Activated CD4-positive, alpha-beta T cell treated with anti-CD3 and anti-CD28 coated beads for 48 hours (primary cell): ENCODE measurements around the gene SCTR.

Experiments used
- DNase-seq: peaks from one replicate; pipeline ENCODE4 v3.0.0-alpha.2; 2020

The SCTR gene

GRCh38 chr2:119486886-119487285 is 37.4 kb downstream of the SCTR start:
- DNase-seq: no peak

DNA sequence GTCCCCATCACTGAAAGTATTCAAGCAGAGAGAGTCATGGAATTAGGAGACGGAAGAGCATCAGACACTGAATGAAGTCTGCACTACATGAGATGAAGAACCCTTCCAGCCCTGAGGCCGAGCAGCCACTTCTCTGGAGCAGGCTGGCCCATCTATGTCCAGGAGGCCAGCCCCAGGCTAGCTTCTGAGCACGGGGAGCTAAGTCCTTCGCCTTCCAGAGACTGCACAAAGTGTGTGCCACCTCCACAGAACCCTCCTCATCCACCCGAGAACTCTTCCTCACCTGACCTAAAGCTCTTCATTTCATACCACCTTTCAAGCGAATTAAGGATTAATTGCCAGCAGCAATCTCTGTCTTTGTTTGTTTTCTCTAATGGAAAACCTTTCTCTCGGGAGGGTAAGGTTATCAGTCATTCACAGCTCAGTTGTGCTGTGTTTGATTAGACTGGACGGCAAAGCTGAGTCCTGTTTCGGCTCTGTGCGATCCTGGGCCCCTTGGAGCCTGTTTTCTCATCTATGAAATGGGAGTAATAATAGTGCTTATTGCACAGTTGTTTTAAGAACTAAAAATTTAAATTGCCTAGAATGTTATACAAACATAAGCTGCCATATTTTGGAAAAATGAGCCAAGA is 38.0 kb downstream of the SCTR start:
- DNase-seq: no peak

GRCh38 chr2:119485336-119486110 is 38.8 kb downstream of the SCTR start:
- no peak for DNase-seq

DNA sequence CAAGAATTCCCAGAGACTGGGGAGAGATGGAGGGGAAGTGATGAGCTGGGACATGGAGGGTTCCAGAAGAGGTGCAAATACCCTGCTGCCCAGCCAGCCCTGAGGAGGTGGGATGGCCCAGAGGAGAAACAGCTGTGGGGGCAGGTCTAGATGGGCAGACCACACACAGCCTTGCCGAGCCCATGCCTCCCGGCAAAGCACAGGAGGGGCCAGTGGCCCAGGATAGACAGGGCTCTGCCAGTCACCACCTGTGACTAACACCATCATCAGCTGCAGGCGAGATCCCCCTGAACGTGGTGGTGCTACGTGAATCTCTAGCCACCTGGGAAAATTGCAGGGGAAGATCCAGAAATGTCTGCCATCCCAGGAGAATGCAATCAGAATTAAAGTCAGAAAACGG is 39.4 kb downstream of the SCTR start:
- no peak for DNase-seq

DNA sequence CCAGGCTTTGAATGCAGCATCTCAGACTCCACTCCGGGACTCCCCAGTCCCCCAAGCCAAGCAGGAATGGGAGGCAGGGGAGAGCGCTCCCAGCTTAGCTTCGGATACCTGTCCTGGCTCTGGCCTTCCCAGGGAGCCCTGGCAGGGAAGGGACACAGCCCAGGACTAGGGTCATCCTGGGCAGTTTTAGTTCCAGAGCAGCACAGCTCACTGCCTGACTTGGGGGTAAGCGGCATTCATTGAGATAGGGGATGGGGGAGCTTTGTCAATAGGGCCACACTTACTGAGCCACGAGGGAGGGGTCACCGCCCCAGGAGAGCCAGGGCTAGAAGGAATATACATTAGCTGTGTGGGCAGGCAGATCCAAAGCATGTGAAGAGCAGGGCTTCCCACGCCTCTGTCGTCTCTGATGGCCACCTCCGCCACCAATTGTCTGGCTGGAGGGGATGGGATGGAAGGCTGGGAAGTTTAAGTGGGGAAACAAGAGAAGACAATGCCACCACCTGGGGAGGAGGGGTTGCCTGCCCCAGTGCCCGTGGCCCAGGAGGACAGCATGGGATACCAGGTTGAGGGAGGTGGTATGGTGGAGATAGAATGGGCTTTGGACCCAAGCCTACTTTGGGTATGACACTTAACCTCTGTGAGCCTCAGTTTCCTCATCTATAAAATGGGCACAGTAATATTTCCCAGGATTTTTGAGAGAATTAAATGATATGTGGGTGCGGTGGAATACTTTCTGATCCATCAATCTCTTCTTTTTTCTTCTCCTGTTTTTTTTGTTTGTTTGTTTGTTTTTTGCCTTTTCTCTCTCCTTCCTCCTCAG is 40.2 kb downstream of the SCTR start:
- DNase-seq: no peak

DNA sequence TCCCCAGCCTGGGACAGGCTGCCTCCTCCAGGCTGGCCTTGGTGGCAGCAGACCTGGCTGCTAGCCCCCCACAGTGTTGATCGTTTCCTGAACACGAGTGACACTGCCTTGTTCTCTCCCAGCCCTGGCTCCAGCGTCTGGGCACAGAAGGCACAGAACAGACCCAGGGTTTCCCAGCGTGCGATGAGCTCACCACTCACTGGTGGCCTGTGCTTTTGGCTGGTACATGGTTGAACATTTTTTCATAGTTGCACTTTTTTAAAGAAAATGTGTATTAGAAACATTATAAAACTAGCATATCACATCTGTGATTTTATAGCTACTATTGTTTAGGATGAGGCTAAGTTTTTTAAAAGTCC is 40.9 kb downstream of the SCTR start:
- no peak for DNase-seq

GRCh38 chr2:119482481-119483394 is 41.5 kb downstream of the SCTR start:
- DNase-seq: no peak

- DNase-seq: no peak
These were observed 42.5 kb downstream of the SCTR start for GRCh38 chr2:119481501-119482455.

DNA sequence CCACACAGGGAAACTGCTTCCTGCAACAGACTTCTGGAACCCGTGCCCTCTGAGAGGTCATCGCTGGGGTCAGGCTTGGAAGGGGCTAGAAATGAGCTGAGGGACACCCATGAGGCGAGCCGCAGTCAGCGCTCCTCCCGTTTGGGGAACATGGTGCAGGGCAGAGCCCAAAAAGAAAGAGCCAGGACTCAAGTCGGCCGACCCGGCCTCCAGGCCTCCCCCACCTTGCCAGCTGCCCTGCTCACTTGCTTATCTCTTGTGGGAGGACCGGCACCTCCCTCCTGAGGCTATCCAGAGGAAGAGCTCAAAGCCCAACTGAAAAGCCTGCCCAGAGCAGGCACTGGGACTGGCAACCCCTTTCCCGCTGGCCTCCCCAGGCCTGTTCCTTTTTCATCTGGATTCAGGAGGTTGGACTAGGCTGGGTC is 43.6 kb downstream of the SCTR start:
- no peak for DNase-seq

DNA sequence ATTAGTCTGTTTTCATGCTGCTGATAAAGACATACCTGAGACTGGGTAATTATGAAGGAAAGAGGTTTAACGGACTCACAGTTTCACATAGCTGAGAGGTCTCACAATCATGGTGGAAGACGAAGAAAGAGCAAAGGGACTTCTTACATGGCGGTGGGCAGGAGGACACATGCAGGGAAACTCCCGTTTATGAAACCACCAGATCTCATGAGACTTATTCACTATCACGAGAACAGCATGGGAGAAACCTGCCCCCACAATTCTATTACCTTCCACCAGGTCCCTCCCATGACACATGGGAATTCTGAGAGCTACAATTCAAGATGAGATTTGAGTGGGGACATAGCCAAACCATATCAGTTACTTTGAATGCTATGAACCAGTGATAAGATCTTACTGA is 44.1 kb downstream of the SCTR start:
- DNase-seq: no peak

DNA sequence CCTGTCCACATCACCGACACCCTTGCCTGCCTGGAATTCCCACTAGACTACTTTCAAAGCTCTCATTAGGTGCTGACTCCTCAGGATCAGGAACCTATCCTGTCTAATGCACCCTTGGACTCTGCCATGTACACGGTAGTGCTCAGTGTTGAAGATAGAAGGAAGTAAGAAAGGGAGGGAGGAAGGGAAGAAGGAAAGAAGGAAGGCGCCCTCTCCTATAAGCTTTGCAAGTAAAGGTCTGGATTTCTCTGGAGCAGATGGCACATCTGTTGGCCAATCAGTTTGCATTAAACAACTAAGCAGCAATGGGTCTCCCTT is 45.3 kb downstream of the SCTR start:
- no peak for DNase-seq

- no peak for DNase-seq
These were observed 45.9 kb downstream of the SCTR start for GRCh38 chr2:119478188-119478977.

DNA sequence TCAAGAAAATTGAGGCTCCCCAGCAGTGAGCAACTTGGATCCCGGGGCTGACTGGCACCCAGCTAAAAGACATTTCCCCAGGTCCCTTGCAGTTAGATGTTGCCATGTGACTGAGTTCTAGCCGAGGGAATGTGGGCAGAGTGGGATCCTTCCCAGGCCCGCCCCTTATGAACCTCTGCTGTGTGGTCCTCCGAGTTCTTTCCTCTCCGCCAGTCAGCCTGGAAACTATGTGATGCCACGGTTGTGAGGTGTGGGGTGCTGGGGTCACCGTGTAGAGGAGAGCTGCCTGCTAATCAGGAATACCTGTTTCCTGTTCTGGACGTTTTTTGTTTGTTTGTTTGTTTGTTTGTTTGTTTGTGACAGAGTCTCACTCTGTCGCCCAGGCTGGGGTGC is 47.2 kb downstream of the SCTR start:
- DNase-seq: no peak

DNA sequence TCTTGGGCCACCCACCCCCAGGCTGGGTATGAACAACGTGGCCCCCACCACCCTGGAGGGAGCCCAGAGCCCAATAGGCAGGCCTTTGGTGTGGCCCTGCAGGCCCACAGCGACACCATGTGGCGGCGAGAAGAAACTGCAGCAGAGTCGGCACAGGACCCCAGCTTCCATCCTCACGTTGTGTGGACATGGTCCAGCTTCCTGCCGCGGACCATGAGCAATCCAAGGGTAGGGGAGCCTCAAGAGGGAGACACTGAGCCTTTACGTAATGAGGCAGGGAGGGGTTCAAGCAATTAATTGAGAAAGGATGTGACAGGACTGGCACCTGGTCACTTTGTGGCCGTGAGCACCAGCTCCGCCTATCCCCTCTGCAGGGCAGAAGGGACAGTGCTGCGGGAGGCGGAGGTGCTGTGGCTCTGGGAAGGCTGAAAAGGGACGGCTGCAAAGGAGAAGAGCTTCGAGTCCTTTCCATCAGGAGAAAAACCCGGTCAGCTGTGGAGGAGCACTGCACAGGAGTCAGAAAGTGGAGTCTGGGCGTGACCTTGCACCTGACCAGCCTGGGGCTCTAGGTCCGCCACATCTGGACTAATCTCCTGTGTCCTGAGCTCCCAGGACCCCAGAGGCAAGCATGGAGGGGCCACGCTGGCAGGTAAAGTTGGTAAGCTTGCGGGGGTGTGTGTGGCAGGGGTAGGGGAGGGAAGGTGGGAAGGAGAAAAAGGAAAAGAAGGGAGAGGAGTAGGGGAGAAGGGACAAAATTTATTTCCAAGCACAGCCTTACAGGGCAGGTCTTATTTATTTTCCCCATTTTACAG is 47.8 kb downstream of the SCTR start:
- DNase-seq: peak; percentile 56

DNA sequence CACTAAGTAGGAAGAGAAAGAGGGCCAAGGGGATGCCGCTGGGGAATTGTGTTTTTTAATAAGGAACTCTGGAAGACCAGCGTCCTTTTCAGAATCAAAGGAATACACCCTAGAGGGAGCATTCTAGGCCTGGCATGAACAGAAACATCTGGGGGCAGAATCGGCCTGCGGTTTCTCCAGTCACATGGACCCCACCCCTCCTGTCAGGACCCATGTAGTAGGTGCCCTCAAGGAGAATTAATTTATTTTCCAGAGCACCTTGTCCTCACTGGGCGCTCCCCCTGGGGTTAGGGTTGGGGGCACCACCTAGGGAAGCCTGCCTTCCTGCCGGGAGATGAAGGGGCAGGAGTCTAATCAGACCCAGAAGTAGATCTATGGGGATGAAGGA is 48.4 kb downstream of the SCTR start:
- no peak for DNase-seq

GRCh38 chr2:119475225-119475856 is 48.9 kb downstream of the SCTR start:
- DNase-seq: no peak

DNA sequence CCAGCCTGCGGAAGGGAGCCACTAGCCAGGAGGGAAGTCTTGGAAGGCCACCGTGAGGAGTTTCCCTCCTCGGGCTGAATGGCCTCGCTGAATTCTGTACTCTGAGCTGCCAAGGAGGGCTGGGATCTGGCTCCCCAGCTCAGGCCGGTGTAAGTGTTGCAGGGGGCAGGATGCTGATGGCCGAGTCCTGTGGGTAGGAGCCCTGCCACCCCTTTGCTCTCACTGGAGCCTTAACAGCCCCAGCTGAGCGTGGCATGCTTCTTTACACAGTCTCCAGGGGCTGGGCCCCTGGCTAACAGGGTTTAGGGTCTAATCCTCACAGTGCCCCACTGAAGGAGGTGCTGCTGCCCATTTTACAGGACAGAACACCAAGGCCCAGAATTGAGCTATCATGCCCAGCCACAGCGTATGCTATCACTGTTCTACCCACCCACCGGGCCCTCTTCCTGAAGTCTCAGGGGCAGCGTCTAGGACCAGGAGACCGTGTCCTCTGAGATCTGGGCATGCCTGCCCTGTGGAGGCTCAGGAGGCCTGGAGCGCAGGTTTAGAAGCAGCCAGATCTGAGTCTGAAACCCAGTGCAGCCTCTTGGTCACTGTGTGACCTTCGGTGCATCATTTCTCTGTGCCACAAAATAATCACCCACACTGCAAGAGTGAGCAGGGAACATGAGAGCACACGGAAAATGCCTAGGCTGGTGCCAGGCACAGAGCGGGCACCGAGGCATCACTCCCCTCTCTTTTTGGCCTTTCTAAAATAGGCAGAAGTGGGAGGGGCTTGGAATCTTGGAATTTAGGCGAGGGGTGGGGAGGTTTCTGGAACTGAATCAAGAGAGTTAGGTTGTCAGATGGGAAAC is 49.7 kb downstream of the SCTR start:
- no peak for DNase-seq

GRCh38 chr2:119473621-119474370 is 50.5 kb downstream of the SCTR start:
- DNase-seq: no peak
